PFSK-1 (cell line): ENCODE results near the gene UST.

Experiments used
- POLR2AphosphoS5 ChIP-seq: IDR thresholded peaks from 2 replicates; pipeline ENCODE4 v1.6.1; 2012; ENCODE audit warnings: low read depth, mild to moderate bottlenecking, control low read depth, low read length, moderate library complexity
- TAF1 ChIP-seq: IDR thresholded peaks from 2 replicates; pipeline ENCODE4 v1.6.1; 2012; ENCODE audit warnings: low read length, control low read depth, borderline replicate concordance; ENCODE audit not compliant: insufficient read depth

- no peak for TF ChIP-seq TAF1
- TF ChIP-seq POLR2AphosphoS5 = no peak
Observed at GRCh38 chr6:149108749-149109100, 361.9 kb downstream of the UST start.
